Measurements from ENCODE around the gene KIF1A.

Gene KIF1A

GRCh38 chr2:240762971-240763370 is 57.0 kb downstream of the KIF1A start:
- DNase-seq = no peak

- DNase-seq = no peak
These were observed 57.8 kb downstream of the KIF1A start for GRCh38 chr2:240762249-240762648.

- no peak for DNase-seq
These were observed 59.3 kb downstream of the KIF1A start for GRCh38 chr2:240760576-240761246.

GRCh38 chr2:240760121-240760520 is 59.9 kb downstream of the KIF1A start:
- no peak for DNase-seq

- DNase-seq = no peak
These were observed 60.6 kb downstream of the KIF1A start for GRCh38 chr2:240759459-240759858.

GRCh38 chr2:240757086-240757614 is 62.9 kb downstream of the KIF1A start:
- DNase-seq = no peak

- no peak for DNase-seq
These were observed 67.8 kb downstream of the KIF1A start for GRCh38 chr2:240752209-240752608.

- DNase-seq = no peak
These were observed 69.6 kb downstream of the KIF1A start for GRCh38 chr2:240750409-240750808.

GRCh38 chr2:240749516-240749915 is 70.5 kb downstream of the KIF1A start:
- DNase-seq = no peak

GRCh38 chr2:240747256-240747655 is 72.8 kb downstream of the KIF1A start:
- DNase-seq = no peak

- no peak for DNase-seq
These were observed 73.3 kb downstream of the KIF1A start for GRCh38 chr2:240746671-240747070.

GRCh38 chr2:240745962-240746361 is 74.1 kb downstream of the KIF1A start:
- no peak for DNase-seq

GRCh38 chr2:240745456-240745855 is 74.6 kb downstream of the KIF1A start:
- no peak for DNase-seq

GRCh38 chr2:240742602-240743095 is 77.4 kb downstream of the KIF1A start:
- no peak for DNase-seq

- DNase-seq = no peak
These were observed 78.9 kb downstream of the KIF1A start for GRCh38 chr2:240741091-240741490.

- DNase-seq = no peak
These were observed 80.2 kb downstream of the KIF1A start for GRCh38 chr2:240739797-240740196.

GRCh38 chr2:240737958-240738357 is 82.1 kb downstream of the KIF1A start:
- DNase-seq = no peak

- DNase-seq = no peak
These were observed 82.5 kb downstream of the KIF1A start for GRCh38 chr2:240737512-240737911.

GRCh38 chr2:240736281-240737250 is 83.5 kb downstream of the KIF1A start:
- DNase-seq = no peak

GRCh38 chr2:240735476-240735875 is 84.5 kb downstream of the KIF1A start:
- no peak for DNase-seq

- no peak for DNase-seq
These were observed 85.3 kb downstream of the KIF1A start for GRCh38 chr2:240734756-240735155.

GRCh38 chr2:240733803-240734495 is 86.1 kb downstream of the KIF1A start:
- DNase-seq = no peak

Measured in NCI-H2081 treated with DMSO at 0.1 percent for 48 hours (cell line).